Skeletal muscle satellite cell (primary cell): Measurements from ENCODE around the gene ANO1.

Source experiments
- H3K27me3 ChIP-seq: 2 replicates; pipeline ENCODE4 v1.7.0; 2013; ENCODE audit warnings: low read length; ENCODE audit not compliant: control insufficient read depth, insufficient read depth
- H3K36me3 ChIP-seq: 2 replicates; pipeline ENCODE4 v1.7.0; 2013; ENCODE audit warnings: mild to moderate bottlenecking, control low read depth, low read length; ENCODE audit not compliant: insufficient read depth
- H3K4me1 ChIP-seq: 2 replicates; pipeline ENCODE4 v1.7.0; 2013; ENCODE audit warnings: low read length; ENCODE audit not compliant: control insufficient read depth, insufficient read depth
- H3K4me2 ChIP-seq: 2 replicates; pipeline ENCODE4 v1.7.0; 2013; ENCODE audit warnings: mild to moderate bottlenecking, low read length
- H3K4me3 ChIP-seq: 2 replicates; pipeline ENCODE4 v1.7.0; 2013; ENCODE audit warnings: low read length
- H3K9ac ChIP-seq: 2 replicates; pipeline ENCODE4 v1.7.0; 2013; ENCODE audit warnings: mild to moderate bottlenecking, low read depth, low read length, moderate library complexity
- H3K9me3 ChIP-seq: replicated peaks from 2 replicates; pipeline ENCODE4 v1.7.0; 2013; ENCODE audit warnings: mild to moderate bottlenecking, control low read depth, low read length

ANO1 gene

GRCh38 chr11:70036971-70037882, 40.9 kb upstream of the ANO1 start:
- no peaks in the 10 kb centered on the region for H3K4me1 ChIP-seq
- no peak overlapping the region for H3K4me2 ChIP-seq
- H3K9me3 ChIP-seq = peaks cover 4% of the 10 kb centered on the region
- H3K4me3 ChIP-seq = no peak overlapping the region
- no peaks in the 10 kb centered on the region for H3K27me3 ChIP-seq
- no peak overlapping the region for H3K9ac ChIP-seq
- H3K36me3 ChIP-seq = no peaks in the 10 kb centered on the region

GRCh38 chr11:70038034-70038834, 39.9 kb upstream of the ANO1 start:
- no peak overlapping the region for H3K9ac ChIP-seq
- H3K9me3 ChIP-seq = peaks cover 4% of the 10 kb centered on the region
- H3K36me3 ChIP-seq = no peaks in the 10 kb centered on the region
- H3K27me3 ChIP-seq = no peaks in the 10 kb centered on the region
- no peak overlapping the region for H3K4me2 ChIP-seq
- no peaks in the 10 kb centered on the region for H3K4me1 ChIP-seq
- no peak overlapping the region for H3K4me3 ChIP-seq

GRCh38 chr11:70040452-70040851, 37.7 kb upstream of the ANO1 start:
- Histone ChIP-seq H3K4me1 (no peaks in the 10 kb centered on the region), H3K4me3 (no peak overlapping the region), H3K27me3 (no peaks in the 10 kb centered on the region), H3K9ac (no peak overlapping the region), H3K36me3 (no peaks in the 10 kb centered on the region), H3K4me2 (no peak overlapping the region), H3K9me3 (peaks cover 4% of the 10 kb centered on the region)

- Histone ChIP-seq H3K9ac (no peak overlapping the region), H3K4me2 (no peak overlapping the region), H3K27me3 (no peaks in the 10 kb centered on the region), H3K4me3 (no peak overlapping the region), H3K4me1 (no peaks in the 10 kb centered on the region), H3K9me3 (peaks cover 4% of the 10 kb centered on the region), H3K36me3 (no peaks in the 10 kb centered on the region)
Observed at GRCh38 chr11:70040869-70041501, 37.1 kb upstream of the ANO1 start.

GRCh38 chr11:70043482-70043881, 34.6 kb upstream of the ANO1 start:
- Histone ChIP-seq H3K4me1 (no peaks in the 10 kb centered on the region), H3K9me3 (peaks cover 4% of the 10 kb centered on the region), H3K9ac (no peak overlapping the region), H3K36me3 (no peaks in the 10 kb centered on the region), H3K4me2 (no peak overlapping the region), H3K4me3 (no peak overlapping the region), H3K27me3 (peaks cover 5% of the 10 kb centered on the region)

GRCh38 chr11:70046089-70046488, 32.0 kb upstream of the ANO1 start:
- no peak overlapping the region for H3K4me3 ChIP-seq
- no peaks in the 10 kb centered on the region for H3K9me3 ChIP-seq
- H3K4me2 ChIP-seq = no peak overlapping the region
- H3K36me3 ChIP-seq = no peaks in the 10 kb centered on the region
- H3K27me3 ChIP-seq = peaks cover 8% of the 10 kb centered on the region
- no peaks in the 10 kb centered on the region for H3K4me1 ChIP-seq
- H3K9ac ChIP-seq = no peak overlapping the region

GRCh38 chr11:70048279-70049024, 29.7 kb upstream of the ANO1 start:
- Histone ChIP-seq H3K4me1 (no peaks in the 10 kb centered on the region), H3K4me3 (no peak overlapping the region), H3K9ac (no peak overlapping the region), H3K9me3 (no peaks in the 10 kb centered on the region), H3K27me3 (peaks cover 13% of the 10 kb centered on the region), H3K36me3 (no peaks in the 10 kb centered on the region), H3K4me2 (no peak overlapping the region)

- Histone ChIP-seq H3K4me1 (no peaks in the 10 kb centered on the region), H3K4me3 (no peak overlapping the region), H3K9me3 (no peaks in the 10 kb centered on the region), H3K9ac (no peak overlapping the region), H3K36me3 (no peaks in the 10 kb centered on the region), H3K4me2 (no peak overlapping the region), H3K27me3 (peaks cover 15% of the 10 kb centered on the region)
Observed at GRCh38 chr11:70049045-70049444, 29.1 kb upstream of the ANO1 start.

- no peaks in the 10 kb centered on the region for H3K36me3 ChIP-seq
- H3K4me3 ChIP-seq = no peak overlapping the region
- H3K4me2 ChIP-seq = no peak overlapping the region
- no peak overlapping the region for H3K9ac ChIP-seq
- H3K9me3 ChIP-seq = no peaks in the 10 kb centered on the region
- no peaks in the 10 kb centered on the region for H3K4me1 ChIP-seq
- peaks cover 21% of the 10 kb centered on the region for H3K27me3 ChIP-seq
Observed at GRCh38 chr11:70050243-70050642, 27.9 kb upstream of the ANO1 start.

- Histone ChIP-seq H3K4me1 (no peaks in the 10 kb centered on the region), H3K4me3 (no peak overlapping the region), H3K27me3 (peaks cover 18% of the 10 kb centered on the region), H3K9ac (no peak overlapping the region), H3K4me2 (no peak overlapping the region), H3K9me3 (no peaks in the 10 kb centered on the region), H3K36me3 (no peaks in the 10 kb centered on the region)
Observed at GRCh38 chr11:70054004-70054403, 24.1 kb upstream of the ANO1 start.

- no peaks in the 10 kb centered on the region for H3K9me3 ChIP-seq
- H3K27me3 ChIP-seq = peaks cover 18% of the 10 kb centered on the region
- no peaks in the 10 kb centered on the region for H3K36me3 ChIP-seq
- H3K4me3 ChIP-seq = no peak overlapping the region
- H3K9ac ChIP-seq = no peak overlapping the region
- H3K4me1 ChIP-seq = no peaks in the 10 kb centered on the region
- no peak overlapping the region for H3K4me2 ChIP-seq
Observed at GRCh38 chr11:70055444-70055843, 22.7 kb upstream of the ANO1 start.
